PC-9 (cell line): ENCODE results near the gene CTAGE1. TPM values are rescaled to one million over a fixed set of nuclear protein-coding genes. Genes with fewer than 3 reads are reported as not detected.
"Not testable (repeated sequence)": the region's sequence is repeated elsewhere in the genome, so short reads cannot be mapped to it uniquely, and the experiment has no call there.

Experiments
- BruUV-seq: library from RNA; stranded (reverse); fragments of 400-500 nt; replicated peaks from 2 replicates; lab custom pipeline; 2021; lab: Mats Ljungman, UMichigan
- CTCF ChIA-PET: fragments of 300-600 bp; sonication (Branson Sonifier 250); formaldehyde crosslinking; loops from one replicate; lab custom pipeline; 2022; ENCODE audit warnings: antibody characterized with exemption; lab: Charles Lee
- POLR2A ChIA-PET: fragments of 300-600 bp; sonication (Branson Sonifier 250); formaldehyde crosslinking; loops from one replicate; lab custom pipeline; 2022; ENCODE audit warnings: antibody characterized with exemption; ENCODE audit not compliant: unreplicated experiment; lab: Charles Lee
- DNase-seq, 2 experiments: peaks; one replicate each; pipeline versions ENCODE4 v3.0.0 to v3.0.0-alpha.2; 2015 to 2022; ENCODE audit warnings: mixed read lengths in 1 of 2
- H2AFZ ChIP-seq: fragments of 200-600 bp; sonication (generic); 2 replicates; pipeline ENCODE4 v1.8.1; 2017; ENCODE audit warnings: antibody characterized with exemption
- H3F3A ChIP-seq: fragments of 200-600 bp; sonication (generic); 2 replicates; pipeline ENCODE4 v1.8.1; 2017; ENCODE audit warnings: antibody characterized with exemption, mild to moderate bottlenecking, low read depth; ENCODE audit not compliant: insufficient read depth
- H3K27ac ChIP-seq: fragments of 200-600 bp; sonication (generic); 2 replicates; pipeline ENCODE4 v1.6.1; 2016; ENCODE audit warnings: mixed run types
- H3K27me3 ChIP-seq: fragments of 200-600 bp; sonication (generic); 2 replicates; pipeline ENCODE4 v1.6.1; 2016; ENCODE audit warnings: low read depth, mixed run types; ENCODE audit not compliant: insufficient read depth
- H3K36me3 ChIP-seq: fragments of 200-600 bp; sonication (generic); 2 replicates; pipeline ENCODE4 v1.6.1; 2016; ENCODE audit warnings: low read depth, mixed run types
- H3K4me1 ChIP-seq: fragments of 200-600 bp; sonication (generic); replicated peaks from 2 replicates; pipeline ENCODE4 v1.6.1; 2016; ENCODE audit warnings: mixed run types; ENCODE audit not compliant: insufficient read depth
- H3K4me2 ChIP-seq: fragments of 200-600 bp; sonication (generic); 2 replicates; pipeline ENCODE4 v1.6.1; 2017; ENCODE audit warnings: mixed run types
- H3K4me3 ChIP-seq: fragments of 200-600 bp; sonication (generic); 2 replicates; pipeline ENCODE4 v1.6.1; 2016; ENCODE audit warnings: mixed run types
- H3K79me2 ChIP-seq: fragments of 200-600 bp; sonication (generic); 2 replicates; pipeline ENCODE4 v1.6.1; 2017; ENCODE audit warnings: low read depth, mixed run types
- H3K9me2 ChIP-seq: fragments of 200-600 bp; sonication (generic); 2 replicates; pipeline ENCODE4 v1.8.1; 2017; ENCODE audit warnings: mild to moderate bottlenecking; ENCODE audit not compliant: insufficient read depth
- H3K9me3 ChIP-seq: fragments of 200-600 bp; sonication (generic); 2 replicates; pipeline ENCODE4 v1.8.1; 2016; ENCODE audit warnings: low read depth; ENCODE audit not compliant: insufficient read depth
- H4K20me1 ChIP-seq: fragments of 200-600 bp; sonication (generic); 2 replicates; pipeline ENCODE4 v1.8.1; 2017; ENCODE audit not compliant: insufficient read depth
- EZH2 ChIP-seq: fragments of 200-600 bp; sonication (generic); IDR thresholded peaks from 2 replicates; pipeline ENCODE4 v1.8.0; 2017; ENCODE audit warnings: antibody characterized with exemption, low read depth
- intact Hi-C: fragments of 100-400 bp; cut with micrococcal nuclease; formaldehyde crosslinking; loops from one replicate; pipeline ENCODE4 v1.10.0; 2022; ENCODE audit not compliant: unreplicated experiment
- total RNA-seq: library from RNA; stranded (reverse); gene quantifications from 2 replicates; pipeline ENCODE4 v1.2.3, GENCODE V29; 2021
- TF ChIP-seq, protein P1 (sequence below): fragments of 200-600 bp; sonication (generic); conservative IDR thresholded peaks from 2 replicates; pipeline ENCODE4 v1.6.1; 2017; ENCODE audit warnings: mixed run types, antibody characterized with exemption, mild to moderate bottlenecking, moderate library complexity

The CTAGE1 gene
- total RNA-seq, 1 experiment from 2014 or later, result not detected

DNA sequence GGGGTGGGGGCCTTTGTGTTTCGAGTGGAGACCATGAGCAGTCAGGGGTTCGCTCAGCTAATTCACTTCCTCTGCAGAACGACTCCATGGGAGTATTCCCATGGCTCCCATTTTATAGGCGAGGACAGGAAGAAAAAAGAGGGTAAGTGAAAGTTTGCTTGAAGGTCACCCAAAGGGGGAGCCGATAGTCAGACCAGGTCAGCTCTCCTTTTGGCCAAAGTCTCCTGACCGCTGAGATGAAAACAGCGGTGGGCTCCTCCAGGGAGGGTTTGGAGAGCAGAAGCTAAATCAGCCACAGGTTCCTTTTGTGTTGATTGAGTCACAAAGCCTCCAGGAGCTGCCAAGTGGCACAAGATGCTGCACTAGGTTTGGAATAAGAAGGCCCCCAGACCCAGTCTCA lies 34.1 kb upstream of the CTAGE1 start:
- peak overlapping the region; percentile 26; the same call in 1 of the 2 replicates for H3K4me2 ChIP-seq
- CTCF ChIA-PET, result interaction anchor here (0.6 kb wide), 1 partner anchor 23 kb away, joined by 4 read pairs; no protein-coding TSS in a partner anchor
- 0 out of 2 replicates have a peak, but pooled peaks cover 3% of the 10 kb centered on the region for H3F3A ChIP-seq

DNA sequence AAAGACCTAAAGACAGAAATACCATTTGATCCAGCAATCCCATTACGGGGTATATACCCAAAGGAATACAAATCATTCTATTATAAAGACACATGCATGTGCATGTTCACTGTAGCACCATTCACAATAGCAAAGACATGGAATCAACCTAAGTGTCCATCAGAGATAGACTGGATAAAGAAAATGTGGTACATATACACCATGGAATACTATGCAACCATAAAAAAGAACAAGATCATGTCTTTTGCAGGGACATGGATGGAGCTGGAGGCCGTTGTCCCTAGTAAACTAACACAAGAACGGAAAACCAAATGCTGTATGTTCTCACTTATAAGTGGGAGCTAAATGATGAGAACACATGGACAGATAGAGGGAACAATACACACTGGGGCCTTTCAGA lies 33.1 kb upstream of the CTAGE1 start:
- POLR2A ChIA-PET, H3K27ac ChIP-seq, intact Hi-C loops, H2AFZ ChIP-seq, H3K79me2 ChIP-seq, H3K36me3 ChIP-seq, BruUV-seq, H4K20me1 ChIP-seq, H3K9me3 ChIP-seq, H3K27me3 ChIP-seq, CTCF ChIA-PET, DNase-seq, H3F3A ChIP-seq, H3K4me3 ChIP-seq, H3K4me2 ChIP-seq, H3K9me2 ChIP-seq, H3K4me1 ChIP-seq: not testable (repeated sequence)

More for the DNA sequence above, 34.1 kb upstream of the CTAGE1 start:
- Histone ChIP-seq H3K4me1 (peaks cover 10% of the 10 kb centered on the region; the same call in 1 of the 2 replicates), H3K9me2 (no peaks in the 10 kb centered on the region), H3K27me3 (no peaks in the 10 kb centered on the region), H3K9me3 (no peaks in the 10 kb centered on the region), H3K79me2 (no peaks in the 10 kb centered on the region), H3K27ac (no peak overlapping the region), H2AFZ (no peak overlapping the region), H3K36me3 (no peaks in the 10 kb centered on the region), H4K20me1 (no peaks in the 10 kb centered on the region), H3K4me3 (no peak overlapping the region)
- no peak for DNase-seq
- no peak for TF ChIP-seq EZH2
- TF ChIP-seq, protein P1, sequence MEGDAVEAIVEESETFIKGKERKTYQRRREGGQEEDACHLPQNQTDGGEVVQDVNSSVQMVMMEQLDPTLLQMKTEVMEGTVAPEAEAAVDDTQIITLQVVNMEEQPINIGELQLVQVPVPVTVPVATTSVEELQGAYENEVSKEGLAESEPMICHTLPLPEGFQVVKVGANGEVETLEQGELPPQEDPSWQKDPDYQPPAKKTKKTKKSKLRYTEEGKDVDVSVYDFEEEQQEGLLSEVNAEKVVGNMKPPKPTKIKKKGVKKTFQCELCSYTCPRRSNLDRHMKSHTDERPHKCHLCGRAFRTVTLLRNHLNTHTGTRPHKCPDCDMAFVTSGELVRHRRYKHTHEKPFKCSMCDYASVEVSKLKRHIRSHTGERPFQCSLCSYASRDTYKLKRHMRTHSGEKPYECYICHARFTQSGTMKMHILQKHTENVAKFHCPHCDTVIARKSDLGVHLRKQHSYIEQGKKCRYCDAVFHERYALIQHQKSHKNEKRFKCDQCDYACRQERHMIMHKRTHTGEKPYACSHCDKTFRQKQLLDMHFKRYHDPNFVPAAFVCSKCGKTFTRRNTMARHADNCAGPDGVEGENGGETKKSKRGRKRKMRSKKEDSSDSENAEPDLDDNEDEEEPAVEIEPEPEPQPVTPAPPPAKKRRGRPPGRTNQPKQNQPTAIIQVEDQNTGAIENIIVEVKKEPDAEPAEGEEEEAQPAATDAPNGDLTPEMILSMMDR, result no peak
- BruUV-seq, result no TSS peak
- POLR2A ChIA-PET, result no interaction called here
- intact Hi-C loops, result no loop called here

DNA sequence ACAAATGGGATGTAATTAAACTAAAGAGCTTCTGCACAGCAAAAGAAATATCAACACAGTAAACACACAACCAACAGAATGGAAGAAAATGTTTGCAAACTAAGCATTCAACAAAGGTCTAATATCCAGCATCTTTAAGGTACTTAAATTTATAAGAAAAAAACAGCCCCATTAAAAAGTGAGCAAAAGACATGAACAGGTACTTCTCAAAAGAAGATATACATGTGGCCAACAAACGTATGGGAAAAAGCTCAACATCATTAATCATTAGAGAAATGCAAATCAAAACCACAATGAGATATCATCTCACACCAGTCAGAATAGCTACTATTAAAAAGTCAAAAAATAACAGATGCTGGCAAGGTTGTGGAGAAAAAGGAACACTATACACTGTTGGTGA lies 32.6 kb upstream of the CTAGE1 start:
- H3K27me3 ChIP-seq, DNase-seq, CTCF ChIA-PET, H3K9me2 ChIP-seq, intact Hi-C loops, H3K9me3 ChIP-seq, BruUV-seq, H3K79me2 ChIP-seq, POLR2A ChIA-PET, H3K36me3 ChIP-seq, H3K4me1 ChIP-seq, H3F3A ChIP-seq, H2AFZ ChIP-seq, H3K27ac ChIP-seq, H3K4me2 ChIP-seq, H3K4me3 ChIP-seq, H4K20me1 ChIP-seq: not testable (repeated sequence)

DNA sequence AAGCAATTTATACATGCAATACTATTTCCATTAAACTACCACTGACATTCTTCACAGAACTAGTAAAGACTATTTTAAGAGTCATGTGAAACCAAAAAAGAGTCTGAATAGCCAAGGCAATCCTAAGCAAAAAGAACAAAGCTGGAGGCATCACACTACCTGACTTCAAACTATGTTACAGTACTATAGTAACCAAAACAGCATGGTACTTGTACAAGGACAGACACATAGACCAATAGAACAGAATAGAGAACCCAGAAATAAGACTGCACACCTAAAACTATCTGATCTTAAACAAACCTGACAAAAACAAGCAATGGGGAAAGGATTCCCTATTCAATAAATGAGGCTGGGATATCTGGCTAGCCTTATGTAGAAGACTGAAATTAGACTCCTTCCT lies 32.0 kb upstream of the CTAGE1 start:
- H3K4me2 ChIP-seq, CTCF ChIA-PET, H3K36me3 ChIP-seq, H3K79me2 ChIP-seq, H3K27ac ChIP-seq, POLR2A ChIA-PET, H3K27me3 ChIP-seq, intact Hi-C loops, DNase-seq, H3K9me3 ChIP-seq, H3K4me3 ChIP-seq, BruUV-seq, H4K20me1 ChIP-seq, H2AFZ ChIP-seq, H3K9me2 ChIP-seq, H3F3A ChIP-seq, H3K4me1 ChIP-seq: not testable (repeated sequence)
